ENCODE results near the gene ALLC. TPM values are rescaled to one million over a fixed set of nuclear protein-coding genes. Genes with fewer than 3 reads are reported as not detected.
A peak's percentile ranks its signal among the peaks of the same experiment; 100 is the strongest.

ALLC gene
- total and polyA plus RNA-seq, 10 of the 15 experiments (the other 5 are each of a cell fraction or from before 2014, with no cell fraction given), result 0.05 TPM; not detected in 9

GRCh38 chr2:3651691-3652648 is 6.0 kb upstream of the ALLC start (continued):
- TF ChIP-seq, protein P1, sequence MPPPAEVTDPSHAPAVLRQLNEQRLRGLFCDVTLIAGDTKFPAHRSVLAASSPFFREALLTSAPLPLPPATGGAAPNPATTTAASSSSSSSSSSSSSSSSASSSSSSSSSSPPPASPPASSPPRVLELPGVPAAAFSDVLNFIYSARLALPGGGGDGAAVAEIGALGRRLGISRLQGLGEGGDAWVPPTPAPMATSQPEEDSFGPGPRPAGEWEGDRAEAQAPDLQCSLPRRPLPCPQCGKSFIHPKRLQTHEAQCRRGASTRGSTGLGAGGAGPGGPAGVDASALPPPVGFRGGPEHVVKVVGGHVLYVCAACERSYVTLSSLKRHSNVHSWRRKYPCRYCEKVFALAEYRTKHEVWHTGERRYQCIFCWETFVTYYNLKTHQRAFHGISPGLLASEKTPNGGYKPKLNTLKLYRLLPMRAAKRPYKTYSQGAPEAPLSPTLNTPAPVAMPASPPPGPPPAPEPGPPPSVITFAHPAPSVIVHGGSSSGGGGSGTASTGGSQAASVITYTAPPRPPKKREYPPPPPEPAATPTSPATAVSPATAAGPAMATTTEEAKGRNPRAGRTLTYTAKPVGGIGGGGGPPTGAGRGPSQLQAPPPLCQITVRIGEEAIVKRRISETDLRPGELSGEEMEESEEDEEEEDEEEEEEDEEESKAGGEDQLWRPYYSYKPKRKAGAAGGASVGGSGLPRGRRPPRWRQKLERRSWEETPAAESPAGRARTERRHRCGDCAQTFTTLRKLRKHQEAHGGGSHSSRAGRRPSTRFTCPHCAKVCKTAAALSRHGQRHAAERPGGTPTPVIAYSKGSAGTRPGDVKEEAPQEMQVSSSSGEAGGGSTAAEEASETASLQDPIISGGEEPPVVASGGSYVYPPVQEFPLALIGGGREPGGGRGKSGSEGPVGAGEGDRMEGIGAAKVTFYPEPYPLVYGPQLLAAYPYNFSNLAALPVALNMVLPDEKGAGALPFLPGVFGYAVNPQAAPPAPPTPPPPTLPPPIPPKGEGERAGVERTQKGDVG (CRISPR knock-in tag; IDR thresholded peaks at IDR 0.05), result no peak
- no peak for TF ChIP-seq SUPT20H (IDR thresholded peaks at IDR 0.05; ENCODE audit: borderline replicate concordance, control insufficient read depth, low read depth, low read length)
- TF ChIP-seq SMAD1 (IDR thresholded peaks at IDR 0.05; ENCODE audit: low read depth, partially characterized antibody), result no peak
- TF ChIP-seq TCF12 (IDR thresholded peaks at IDR 0.05; ENCODE audit: low read depth, low read length), result peak; percentile 53; the same call in 1 of the 2 replicates
- TF ChIP-seq, protein P2, sequence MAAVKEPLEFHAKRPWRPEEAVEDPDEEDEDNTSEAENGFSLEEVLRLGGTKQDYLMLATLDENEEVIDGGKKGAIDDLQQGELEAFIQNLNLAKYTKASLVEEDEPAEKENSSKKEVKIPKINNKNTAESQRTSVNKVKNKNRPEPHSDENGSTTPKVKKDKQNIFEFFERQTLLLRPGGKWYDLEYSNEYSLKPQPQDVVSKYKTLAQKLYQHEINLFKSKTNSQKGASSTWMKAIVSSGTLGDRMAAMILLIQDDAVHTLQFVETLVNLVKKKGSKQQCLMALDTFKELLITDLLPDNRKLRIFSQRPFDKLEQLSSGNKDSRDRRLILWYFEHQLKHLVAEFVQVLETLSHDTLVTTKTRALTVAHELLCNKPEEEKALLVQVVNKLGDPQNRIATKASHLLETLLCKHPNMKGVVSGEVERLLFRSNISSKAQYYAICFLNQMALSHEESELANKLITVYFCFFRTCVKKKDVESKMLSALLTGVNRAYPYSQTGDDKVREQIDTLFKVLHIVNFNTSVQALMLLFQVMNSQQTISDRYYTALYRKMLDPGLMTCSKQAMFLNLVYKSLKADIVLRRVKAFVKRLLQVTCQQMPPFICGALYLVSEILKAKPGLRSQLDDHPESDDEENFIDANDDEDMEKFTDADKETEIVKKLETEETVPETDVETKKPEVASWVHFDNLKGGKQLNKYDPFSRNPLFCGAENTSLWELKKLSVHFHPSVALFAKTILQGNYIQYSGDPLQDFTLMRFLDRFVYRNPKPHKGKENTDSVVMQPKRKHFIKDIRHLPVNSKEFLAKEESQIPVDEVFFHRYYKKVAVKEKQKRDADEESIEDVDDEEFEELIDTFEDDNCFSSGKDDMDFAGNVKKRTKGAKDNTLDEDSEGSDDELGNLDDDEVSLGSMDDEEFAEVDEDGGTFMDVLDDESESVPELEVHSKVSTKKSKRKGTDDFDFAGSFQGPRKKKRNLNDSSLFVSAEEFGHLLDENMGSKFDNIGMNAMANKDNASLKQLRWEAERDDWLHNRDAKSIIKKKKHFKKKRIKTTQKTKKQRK (IDR thresholded peaks at IDR 0.05; ENCODE audit: low read depth, low read length), result no peak
- peak in 1 of 2 experiments; percentile 22; a peak in 1 of 4 replicates for TF ChIP-seq EP300 (IDR thresholded peaks at IDR 0.05; ENCODE audit: borderline replicate concordance in 1 of 2, control insufficient read depth in 1 of 2, low read depth in 2 of 2, low read length in 2 of 2)
- 0 out of 2 replicates have a peak, but pooled peaks have one; percentile 28 for TF ChIP-seq ATF7 (IDR thresholded peaks at IDR 0.05; ENCODE audit: low read depth)
- TF ChIP-seq CEBPB (IDR thresholded peaks at IDR 0.05; ENCODE audit: borderline replicate concordance in 1 of 2, low read depth in 2 of 2, low read length in 2 of 2), result no peak
- 0 out of 2 replicates have a peak, but pooled peaks have one; percentile 47 for TF ChIP-seq MXI1 (IDR thresholded peaks at IDR 0.05; ENCODE audit: low read depth, low read length)
- TF ChIP-seq, protein P3, sequence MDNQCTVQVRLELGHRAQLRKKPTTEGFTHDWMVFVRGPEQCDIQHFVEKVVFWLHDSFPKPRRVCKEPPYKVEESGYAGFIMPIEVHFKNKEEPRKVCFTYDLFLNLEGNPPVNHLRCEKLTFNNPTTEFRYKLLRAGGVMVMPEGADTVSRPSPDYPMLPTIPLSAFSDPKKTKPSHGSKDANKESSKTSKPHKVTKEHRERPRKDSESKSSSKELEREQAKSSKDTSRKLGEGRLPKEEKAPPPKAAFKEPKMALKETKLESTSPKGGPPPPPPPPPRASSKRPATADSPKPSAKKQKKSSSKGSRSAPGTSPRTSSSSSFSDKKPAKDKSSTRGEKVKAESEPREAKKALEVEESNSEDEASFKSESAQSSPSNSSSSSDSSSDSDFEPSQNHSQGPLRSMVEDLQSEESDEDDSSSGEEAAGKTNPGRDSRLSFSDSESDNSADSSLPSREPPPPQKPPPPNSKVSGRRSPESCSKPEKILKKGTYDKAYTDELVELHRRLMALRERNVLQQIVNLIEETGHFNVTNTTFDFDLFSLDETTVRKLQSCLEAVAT (IDR thresholded peaks at IDR 0.05), result no peak; the same call in 1 of the 2 replicates
- TF ChIP-seq, protein P4, sequence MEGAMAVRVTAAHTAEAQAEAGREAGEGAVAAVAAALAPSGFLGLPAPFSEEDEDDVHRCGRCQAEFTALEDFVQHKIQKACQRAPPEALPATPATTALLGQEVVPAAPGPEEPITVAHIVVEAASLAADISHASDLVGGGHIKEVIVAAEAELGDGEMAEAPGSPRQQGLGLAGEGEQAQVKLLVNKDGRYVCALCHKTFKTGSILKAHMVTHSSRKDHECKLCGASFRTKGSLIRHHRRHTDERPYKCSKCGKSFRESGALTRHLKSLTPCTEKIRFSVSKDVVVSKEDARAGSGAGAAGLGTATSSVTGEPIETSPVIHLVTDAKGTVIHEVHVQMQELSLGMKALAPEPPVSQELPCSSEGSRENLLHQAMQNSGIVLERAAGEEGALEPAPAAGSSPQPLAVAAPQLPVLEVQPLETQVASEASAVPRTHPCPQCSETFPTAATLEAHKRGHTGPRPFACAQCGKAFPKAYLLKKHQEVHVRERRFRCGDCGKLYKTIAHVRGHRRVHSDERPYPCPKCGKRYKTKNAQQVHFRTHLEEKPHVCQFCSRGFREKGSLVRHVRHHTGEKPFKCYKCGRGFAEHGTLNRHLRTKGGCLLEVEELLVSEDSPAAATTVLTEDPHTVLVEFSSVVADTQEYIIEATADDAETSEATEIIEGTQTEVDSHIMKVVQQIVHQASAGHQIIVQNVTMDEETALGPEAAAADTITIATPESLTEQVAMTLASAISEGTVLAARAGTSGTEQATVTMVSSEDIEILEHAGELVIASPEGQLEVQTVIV (IDR thresholded peaks at IDR 0.05; ENCODE audit: borderline replicate concordance, partially characterized antibody), result no peak
- no peak for TF ChIP-seq PML (IDR thresholded peaks at IDR 0.05; ENCODE audit: low read length)
- TF ChIP-seq ZNF622 (IDR thresholded peaks at IDR 0.05), result no peak
- no peak for TF ChIP-seq SMC3 (IDR thresholded peaks at IDR 0.05; ENCODE audit: borderline replicate concordance, low read length)
- peak; percentile 84 for TF ChIP-seq DPF2 (IDR thresholded peaks at IDR 0.05)
- peak; percentile 95 for TF ChIP-seq YY1 (IDR thresholded peaks at IDR 0.05; ENCODE audit: low read depth, low read length)
- peak; percentile 21; the same call in 1 of the 2 replicates for TF ChIP-seq CREM (IDR thresholded peaks at IDR 0.05; ENCODE audit: low read depth)

Data from GM12878 (cell line).